OCI-LY3 (cell line): Measurements from ENCODE around the gene NR2F1-AS1.

Experiments used
- CTCF ChIP-seq: fragments of 200-600, 300-600 bp; sonication (generic); IDR thresholded peaks from 2 replicates; pipeline ENCODE4 v1.5.1; 2014; ENCODE audit warnings: antibody characterized with exemption, low read length, low read depth
- EZH2phosphoT487 ChIP-seq: fragments of 200-600 bp; shearing (Covaris generic); IDR thresholded peaks from 2 replicates; pipeline ENCODE4 v1.6.1; 2018; ENCODE audit warnings: antibody characterized with exemption, mixed run types, low read depth

- TF ChIP-seq CTCF (no peak), EZH2phosphoT487 (no peak)
Measured at GRCh38 chr5:93603793-93604643, 23.0 kb upstream of the NR2F1-AS1 start.
